Calu3 (cell line): Measurements from ENCODE around the gene VMP1. TPM values are rescaled to one million over a fixed set of nuclear protein-coding genes. Genes with fewer than 3 reads are reported as not detected.
"Not testable (repeated sequence)": the region's sequence is repeated elsewhere in the genome, so short reads cannot be mapped to it uniquely, and the experiment has no call there.

Source experiments
- BruUV-seq: library from RNA; stranded (reverse); fragments of 400-500 nt; replicated peaks from 2 replicates; lab custom pipeline; 2021; lab: Mats Ljungman, UMichigan
- CTCF ChIA-PET: fragments of 300-600 bp; sonication (Branson Sonifier 250); formaldehyde crosslinking; loops from one replicate; lab custom pipeline; 2022; ENCODE audit warnings: antibody characterized with exemption; lab: Charles Lee
- DNase-seq: peaks from one replicate; pipeline ENCODE4 v3.0.0; 2022
- H3K27ac Mint-ChIP-seq: one replicate; pipeline ENCODE4 v1.8.0; 2022; ENCODE audit warnings: mixed read lengths; ENCODE audit not compliant: unreplicated experiment
- H3K27me3 Mint-ChIP-seq: one replicate; pipeline ENCODE4 v1.8.0; 2022; ENCODE audit warnings: mixed read lengths; ENCODE audit not compliant: unreplicated experiment
- H3K36me3 Mint-ChIP-seq: one replicate; pipeline ENCODE4 v1.8.0; 2022; ENCODE audit warnings: mild to moderate bottlenecking, moderate library complexity, mixed read lengths; ENCODE audit not compliant: insufficient read depth, unreplicated experiment
- H3K4me1 Mint-ChIP-seq: one replicate; pipeline ENCODE4 v1.8.0; 2022; ENCODE audit warnings: mild to moderate bottlenecking, low read depth, mixed read lengths; ENCODE audit not compliant: unreplicated experiment
- H3K4me3 Mint-ChIP-seq: one replicate; pipeline ENCODE4 v1.8.0; 2022; ENCODE audit warnings: mild to moderate bottlenecking, low read depth, moderate library complexity, mixed read lengths; ENCODE audit not compliant: unreplicated experiment
- H3K9me3 Mint-ChIP-seq: one replicate; pipeline ENCODE4 v1.8.0; 2022; ENCODE audit warnings: low read depth, mixed read lengths; ENCODE audit not compliant: unreplicated experiment
- intact Hi-C: fragments of 100-400 bp; cut with micrococcal nuclease; formaldehyde crosslinking; loops from one replicate; pipeline ENCODE4 v1.10.0; 2022; ENCODE audit not compliant: unreplicated experiment
- total RNA-seq: library from RNA; stranded (reverse); gene quantifications from 2 replicates; pipeline ENCODE4 v1.2.3, GENCODE V29; 2022
- TF ChIP-seq, protein P1 (sequence below): fragments of 200-600 bp; IDR thresholded peaks from one replicate; pipeline ENCODE4 v1.8.0; 2022; ENCODE audit warnings: antibody characterized with exemption; ENCODE audit not compliant: unreplicated experiment

The VMP1 gene
- total RNA-seq, 1 experiment from 2014 or later, result 315 TPM

DNA sequence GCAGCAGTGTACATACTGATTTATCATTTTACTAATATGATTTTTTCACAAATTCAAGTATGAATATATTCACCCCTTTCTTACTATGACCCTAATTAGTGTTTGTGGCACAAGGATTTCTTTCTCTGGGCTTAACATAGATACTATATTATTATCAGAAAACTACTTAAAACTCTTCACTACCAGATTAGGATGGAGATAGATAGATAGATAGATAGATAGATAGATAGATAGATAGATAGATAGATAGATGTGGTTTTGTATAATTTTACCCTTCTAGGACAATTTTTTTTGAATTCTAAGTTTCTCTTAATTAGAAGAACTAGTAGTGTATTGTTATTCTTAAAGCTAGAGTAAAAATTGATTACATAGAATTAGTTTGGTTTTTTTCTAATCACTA, 49.6 kb downstream of the VMP1 start:
- H3K27ac Mint-ChIP-seq, result peak overlapping the region; percentile 96
- peaks cover 22% of the 10 kb centered on the region for H3K4me1 Mint-ChIP-seq
- no peak overlapping the region for H3K4me3 Mint-ChIP-seq
- CTCF ChIA-PET, result interaction anchor here (0.8 to 1.1 kb wide), 2 partner anchors 13 to 81 kb away, joined by 4 read pairs; no protein-coding TSS in a partner anchor
- H3K27me3 Mint-ChIP-seq, result no peaks in the 10 kb centered on the region
- BruUV-seq, result no TSS peak
- DNase-seq, result no peak
- no peaks in the 10 kb centered on the region for H3K9me3 Mint-ChIP-seq
- TF ChIP-seq, protein P1, sequence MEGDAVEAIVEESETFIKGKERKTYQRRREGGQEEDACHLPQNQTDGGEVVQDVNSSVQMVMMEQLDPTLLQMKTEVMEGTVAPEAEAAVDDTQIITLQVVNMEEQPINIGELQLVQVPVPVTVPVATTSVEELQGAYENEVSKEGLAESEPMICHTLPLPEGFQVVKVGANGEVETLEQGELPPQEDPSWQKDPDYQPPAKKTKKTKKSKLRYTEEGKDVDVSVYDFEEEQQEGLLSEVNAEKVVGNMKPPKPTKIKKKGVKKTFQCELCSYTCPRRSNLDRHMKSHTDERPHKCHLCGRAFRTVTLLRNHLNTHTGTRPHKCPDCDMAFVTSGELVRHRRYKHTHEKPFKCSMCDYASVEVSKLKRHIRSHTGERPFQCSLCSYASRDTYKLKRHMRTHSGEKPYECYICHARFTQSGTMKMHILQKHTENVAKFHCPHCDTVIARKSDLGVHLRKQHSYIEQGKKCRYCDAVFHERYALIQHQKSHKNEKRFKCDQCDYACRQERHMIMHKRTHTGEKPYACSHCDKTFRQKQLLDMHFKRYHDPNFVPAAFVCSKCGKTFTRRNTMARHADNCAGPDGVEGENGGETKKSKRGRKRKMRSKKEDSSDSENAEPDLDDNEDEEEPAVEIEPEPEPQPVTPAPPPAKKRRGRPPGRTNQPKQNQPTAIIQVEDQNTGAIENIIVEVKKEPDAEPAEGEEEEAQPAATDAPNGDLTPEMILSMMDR, result no peak
- intact Hi-C loops, result no loop called here
- H3K36me3 Mint-ChIP-seq, result peaks cover 43% of the 10 kb centered on the region

DNA sequence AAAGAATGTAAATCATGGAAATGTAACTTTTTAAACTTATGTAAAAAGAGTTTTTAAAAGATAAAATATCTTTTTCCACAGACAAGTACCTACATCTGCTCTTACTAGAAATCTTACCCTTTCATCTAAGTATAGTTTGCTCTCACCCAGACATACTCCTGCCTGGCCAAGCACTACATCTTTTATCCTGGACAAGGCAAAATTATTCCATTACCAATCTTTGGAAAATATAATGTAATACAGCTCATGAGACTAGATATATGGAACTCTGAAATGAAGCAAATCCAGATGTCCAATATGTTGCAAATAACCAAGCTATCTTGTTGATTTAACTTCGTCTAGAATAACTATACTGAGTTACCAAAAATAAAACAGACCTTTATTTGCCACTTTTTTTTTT, 50.0 kb downstream of the VMP1 start:
- TF ChIP-seq, protein P1, result no peak
- CTCF ChIA-PET, result interaction anchor here (0.5 to 1.1 kb wide), 3 partner anchors 13 to 115 kb away, joined by 3 to 4 read pairs (median 4); no protein-coding TSS in a partner anchor
- no TSS peak for BruUV-seq
- Mint-ChIP-seq H3K27ac (peak overlapping the region; percentile 82), H3K4me1 (peaks cover 19% of the 10 kb centered on the region), H3K9me3 (no peaks in the 10 kb centered on the region), H3K4me3 (no peak overlapping the region), H3K36me3 (peaks cover 43% of the 10 kb centered on the region), H3K27me3 (no peaks in the 10 kb centered on the region)
- intact Hi-C loops, result no loop called here
- no peak for DNase-seq

DNA sequence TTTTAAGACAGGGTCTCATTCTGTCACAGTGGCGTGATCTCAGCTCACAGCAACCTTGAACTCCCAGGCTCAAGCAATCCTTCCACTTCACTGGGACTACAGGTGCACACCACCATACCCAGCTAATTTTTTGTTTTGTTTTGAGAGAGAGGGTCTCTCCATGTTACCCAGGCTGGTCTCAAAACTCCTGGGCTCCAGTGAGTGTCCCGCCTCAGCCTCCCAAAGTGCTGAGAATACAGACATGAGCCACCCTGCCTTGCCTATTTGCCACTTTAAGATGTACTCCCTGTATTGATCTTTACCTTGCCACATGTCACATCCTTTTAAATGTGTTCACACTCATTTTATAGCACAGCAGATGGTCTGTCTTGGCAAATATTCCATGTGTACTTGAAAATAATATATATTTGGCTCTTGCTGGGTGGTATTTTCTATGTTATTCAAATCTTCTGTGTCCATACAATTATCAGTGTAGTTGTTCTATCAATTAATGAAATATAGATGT, 50.5 kb downstream of the VMP1 start:
- no TSS peak for BruUV-seq
- H3K9me3 Mint-ChIP-seq, result no peaks in the 10 kb centered on the region
- H3K27me3 Mint-ChIP-seq, result no peaks in the 10 kb centered on the region
- intact Hi-C loops, result no loop called here
- TF ChIP-seq, protein P1, result no peak
- peaks cover 43% of the 10 kb centered on the region for H3K36me3 Mint-ChIP-seq
- CTCF ChIA-PET, result interaction anchor here (0.5 to 1.1 kb wide), 3 partner anchors 12 to 115 kb away, joined by 3 to 4 read pairs (median 4); no protein-coding TSS in a partner anchor
- no peak overlapping the region for H3K4me3 Mint-ChIP-seq
- DNase-seq, result no peak
- H3K4me1 Mint-ChIP-seq, result peaks cover 18% of the 10 kb centered on the region
- H3K27ac Mint-ChIP-seq, result peak overlapping the region; percentile 82

DNA sequence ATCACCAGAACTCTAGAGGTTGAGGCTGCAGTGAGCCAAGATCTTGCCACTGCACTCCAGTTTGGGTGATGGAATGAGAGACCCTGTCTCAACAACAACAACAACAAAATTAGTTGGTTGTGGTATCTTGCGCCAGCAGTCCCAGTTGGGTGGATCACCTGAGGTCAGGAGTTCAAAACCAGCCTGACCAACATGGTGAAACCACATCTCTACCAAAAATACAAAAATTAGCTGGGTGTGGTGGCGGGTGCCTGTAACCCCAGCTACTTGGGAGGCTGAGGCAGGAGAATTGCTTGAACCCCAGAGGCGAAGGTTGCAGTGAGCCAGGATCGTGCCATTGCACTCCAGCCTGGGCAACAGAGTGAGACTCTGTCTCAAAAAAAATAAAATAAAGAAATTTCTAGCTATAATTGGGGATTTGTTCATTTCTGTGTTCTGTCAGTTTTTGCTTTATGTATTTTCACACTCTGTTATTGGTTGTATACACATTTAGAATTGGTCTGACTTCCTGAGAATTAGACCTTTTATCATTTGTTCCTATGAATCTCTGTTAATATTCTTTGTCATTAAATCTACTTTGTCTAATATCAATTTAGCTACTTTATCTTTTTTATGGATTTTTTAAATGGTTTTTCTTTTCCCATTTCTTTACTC, 51.7 kb downstream of the VMP1 start:
- DNase-seq, intact Hi-C loops, H3K27me3 Mint-ChIP-seq, CTCF ChIA-PET, BruUV-seq, H3K9me3 Mint-ChIP-seq, H3K4me3 Mint-ChIP-seq: not testable (repeated sequence)
- H3K36me3 Mint-ChIP-seq, result peaks cover 43% of the 10 kb centered on the region
- peak overlapping the region; percentile 69 for H3K27ac Mint-ChIP-seq
- peaks cover 18% of the 10 kb centered on the region for H3K4me1 Mint-ChIP-seq
